HG02981 (cell line): Measurements from ENCODE around the gene MORC1.
"Not testable (repeated sequence)": the region's sequence is repeated elsewhere in the genome, so short reads cannot be mapped to it uniquely, and the experiment has no call there.

Experiments
- ATAC-seq: cut with Tn5 transposase; IDR thresholded peaks from one replicate; pipeline ENCODE4 v1.9.1; 2021; ENCODE audit warnings: mild to moderate bottlenecking, moderate library complexity; ENCODE audit not compliant: unreplicated experiment

The MORC1 gene

DNA sequence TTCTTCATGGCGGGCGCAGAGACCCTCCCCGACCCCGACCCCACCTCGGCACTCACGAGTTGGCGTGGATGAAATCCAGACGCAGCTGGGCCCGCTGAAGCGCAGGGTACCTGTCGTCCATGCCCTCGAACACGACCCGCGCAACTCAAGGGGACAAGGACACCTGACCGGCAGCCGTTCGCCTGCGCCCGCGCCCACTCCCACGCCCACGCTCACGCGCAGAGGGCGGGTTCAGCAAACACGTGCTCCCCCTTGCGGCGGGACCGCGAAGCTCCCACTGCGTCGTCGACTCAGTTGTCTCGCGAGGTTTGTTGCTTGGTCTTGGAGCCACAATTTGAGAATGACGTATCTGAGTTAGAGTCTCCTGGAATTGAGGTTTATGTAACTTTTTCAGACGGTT, at the start of gene MORC1:
MORC1 (minus strand) TSS at position 196 of the 400 bp plus-strand sequence; CDS start at position 121, 75 bp downstream.
- no peak for ATAC-seq

- no peak for ATAC-seq
Observed at GRCh38 chr3:109165905-109166304, 48.0 kb upstream of the MORC1 start.

- ATAC-seq: no peak
Observed at GRCh38 chr3:109161487-109162123, 43.7 kb upstream of the MORC1 start.

DNA sequence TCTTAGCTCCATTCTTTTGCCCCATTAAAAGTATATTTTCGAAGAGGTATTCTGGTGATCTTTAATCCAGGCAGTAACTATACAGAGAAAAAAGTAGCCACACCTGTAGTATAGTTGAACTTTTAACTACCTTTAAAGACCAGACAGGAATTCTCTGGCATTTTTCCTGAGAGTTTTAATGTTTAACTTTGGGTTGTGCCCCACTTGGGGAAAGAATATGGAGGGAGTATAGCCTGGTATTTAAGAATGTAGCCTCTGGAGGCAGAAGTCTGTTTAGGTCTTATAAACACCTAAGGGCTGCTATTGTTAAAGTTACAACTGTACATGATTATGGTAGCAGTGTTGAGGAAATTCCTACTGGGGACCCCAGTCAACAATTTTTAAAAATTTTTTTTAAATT, 37.9 kb upstream of the MORC1 start:
- no peak for ATAC-seq

GRCh38 chr3:109154979-109155378, 37.0 kb upstream of the MORC1 start:
- no peak for ATAC-seq

GRCh38 chr3:109152320-109152719, 34.4 kb upstream of the MORC1 start:
- ATAC-seq: no peak

DNA sequence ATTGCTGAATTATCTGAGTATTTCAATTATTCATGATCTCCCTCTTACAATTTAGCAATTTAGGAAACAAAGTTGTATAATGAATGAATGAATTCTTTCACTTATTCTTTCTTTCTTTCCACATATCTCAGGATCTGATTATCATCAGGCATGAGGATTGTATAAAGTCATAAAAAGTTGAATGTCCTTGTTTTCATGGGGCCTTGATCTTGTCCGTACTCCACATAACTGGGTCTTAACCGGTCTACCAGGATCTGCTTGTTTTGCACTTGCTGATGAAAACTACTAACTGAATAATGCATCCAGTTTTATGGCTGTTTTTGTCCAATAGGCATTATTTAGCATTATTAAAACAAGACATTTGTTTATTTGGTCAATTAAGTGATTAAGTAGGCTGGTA, 31.1 kb upstream of the MORC1 start:
- no peak for ATAC-seq

DNA sequence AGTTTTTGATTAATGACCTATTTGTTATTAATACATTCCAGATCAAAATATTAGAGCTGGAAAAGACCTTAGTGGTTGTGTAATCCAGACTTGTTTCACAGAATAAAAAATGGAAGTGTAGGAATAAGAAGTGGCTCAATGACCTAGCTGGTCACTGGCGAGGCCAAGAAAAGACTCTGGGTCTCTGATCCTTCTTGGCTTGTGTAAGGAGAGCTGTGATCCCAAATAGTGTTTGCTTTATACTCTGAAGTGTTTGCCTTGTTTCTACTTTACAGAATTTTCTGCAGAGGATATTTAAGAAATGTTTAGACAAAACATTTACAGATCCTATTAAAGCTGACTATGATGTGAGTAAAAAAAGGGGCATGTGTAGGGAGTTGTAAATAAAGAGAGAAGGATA, 25.7 kb upstream of the MORC1 start:
- no peak for ATAC-seq

DNA sequence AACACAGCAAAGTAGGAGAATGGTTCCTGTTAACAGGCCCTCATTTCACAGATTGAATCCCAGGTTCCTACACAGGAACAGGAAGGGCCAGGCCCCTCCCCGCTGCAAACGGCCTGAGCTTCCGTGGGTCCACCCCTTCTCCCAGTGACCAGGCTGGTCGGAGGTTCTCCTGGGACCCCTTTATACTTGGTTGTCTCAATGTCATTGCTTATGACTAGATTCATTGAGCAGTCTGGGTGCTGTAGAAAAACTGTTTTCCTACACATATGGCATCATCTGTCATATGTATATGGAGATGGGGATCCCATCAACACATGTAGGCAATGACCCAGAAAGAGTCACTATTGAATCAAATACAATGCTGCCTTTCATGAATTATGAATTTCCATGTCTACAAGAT, 22.4 kb upstream of the MORC1 start:
- no peak for ATAC-seq

DNA sequence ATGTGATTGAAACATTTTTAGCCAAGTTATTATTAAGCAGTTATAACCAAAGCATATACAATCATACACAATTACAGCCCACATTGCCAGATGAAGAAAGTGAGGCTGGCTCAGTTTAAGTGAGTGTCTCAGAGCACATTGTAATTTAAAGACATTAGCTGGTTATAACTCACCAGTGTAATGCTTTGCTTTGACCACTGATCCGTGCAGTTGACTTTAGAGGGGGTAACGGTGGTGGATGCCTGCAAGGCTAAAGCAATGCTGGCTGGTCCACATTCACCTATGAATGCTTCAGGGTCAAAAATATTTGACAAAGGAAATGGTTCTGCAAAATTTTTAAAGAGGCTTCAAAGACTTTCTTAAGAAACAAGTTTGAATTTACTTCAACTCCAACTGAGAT, 19.8 kb upstream of the MORC1 start:
- no peak for ATAC-seq

- ATAC-seq: no peak
Observed at GRCh38 chr3:109136523-109136922, 18.6 kb upstream of the MORC1 start, which contains the start of gene C3orf85. Gene C3orf85, plus strand, starts transcription at chr3:109136719. Its CDS starts 129 bp downstream, at chr3:109136848.

GRCh38 chr3:109133474-109133816, 15.5 kb upstream of the MORC1 start:
- not testable (repeated sequence) for ATAC-seq

DNA sequence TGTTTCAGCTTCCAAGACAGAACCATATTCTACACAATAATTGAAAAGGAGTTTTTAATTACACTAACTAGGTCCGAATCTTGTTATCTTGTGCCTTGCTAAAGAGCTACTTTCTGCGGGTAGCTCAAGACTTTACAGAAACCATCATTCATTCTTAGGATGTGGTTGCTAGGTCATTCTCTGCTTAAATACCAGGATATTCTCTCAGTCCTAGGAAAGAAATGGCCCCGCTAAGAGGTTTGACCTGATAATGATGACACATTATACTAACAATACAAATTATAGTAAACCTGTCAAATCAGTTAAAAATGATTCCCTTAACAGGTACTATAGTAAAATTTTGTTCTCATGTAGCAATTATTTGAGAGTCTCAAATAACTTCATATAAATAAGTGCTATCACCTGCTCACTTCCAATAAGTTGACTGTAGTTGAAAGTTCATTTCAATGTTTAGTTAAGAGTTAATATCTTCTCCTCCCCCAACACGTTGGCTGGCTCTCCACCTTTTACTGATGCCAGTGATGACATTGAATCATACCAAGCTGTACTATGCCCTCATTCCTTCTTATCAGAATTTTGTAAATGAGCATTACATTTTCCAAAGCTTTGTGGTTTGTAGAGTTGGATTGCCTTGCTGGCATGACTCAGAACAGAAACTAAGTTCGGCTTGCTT, 15.0 kb upstream of the MORC1 start:
- ATAC-seq: no peak

DNA sequence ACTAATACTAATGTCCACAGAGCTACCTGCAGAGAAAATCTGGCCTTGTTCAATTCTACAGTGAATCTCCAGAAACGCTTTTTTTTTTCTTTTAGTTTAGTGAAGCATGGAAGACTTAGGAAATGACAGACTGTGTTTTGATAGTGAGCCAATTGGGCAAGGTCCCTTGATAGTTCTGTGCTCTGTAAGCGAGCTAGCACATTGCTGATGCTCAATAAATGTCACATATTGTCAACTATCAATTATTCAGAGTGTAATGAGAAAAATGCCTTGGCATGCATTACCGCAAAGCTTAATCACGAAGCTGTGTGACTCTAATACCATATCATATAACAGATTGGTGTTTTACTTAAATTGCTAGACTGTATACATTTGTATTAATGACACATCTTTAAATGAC, 13.3 kb upstream of the MORC1 start:
- ATAC-seq: no peak

DNA sequence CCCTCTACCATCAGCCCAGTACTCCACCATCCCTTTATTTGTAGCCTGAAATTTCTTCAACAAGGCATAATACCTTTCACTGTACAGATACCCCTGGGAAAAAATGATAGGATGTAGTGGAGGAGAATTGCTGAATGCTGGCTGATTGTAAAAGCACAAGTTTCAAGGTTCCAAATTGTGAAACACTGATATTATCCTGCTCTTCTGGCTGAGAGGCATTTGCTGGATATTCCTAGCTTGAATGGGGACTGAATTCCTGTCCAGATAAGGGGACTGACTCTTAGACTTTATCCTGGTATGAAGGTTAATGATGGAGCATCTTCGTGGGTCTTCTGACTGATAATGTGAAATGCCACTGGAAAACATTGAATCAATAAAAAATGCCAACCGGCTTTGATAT, 9.6 kb upstream of the MORC1 start:
- ATAC-seq: no peak

DNA sequence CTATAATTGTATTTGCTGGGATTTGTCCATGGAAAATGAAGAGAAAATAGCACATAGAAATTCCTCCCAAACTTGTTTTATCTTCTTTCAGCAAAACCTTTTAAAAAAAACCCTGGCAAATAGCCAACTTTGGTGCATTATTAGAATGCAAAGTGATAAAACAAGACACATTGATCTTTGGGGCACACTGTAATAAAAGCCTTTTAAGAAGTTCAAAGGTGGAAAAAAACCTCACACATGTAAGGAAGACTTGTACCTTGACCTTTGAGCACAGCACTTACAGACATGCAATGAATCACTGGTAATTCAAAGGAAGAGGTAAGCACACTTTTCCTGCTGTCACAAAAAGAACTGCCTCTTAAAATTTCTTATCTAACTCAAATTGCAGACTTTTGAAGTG, 8.0 kb upstream of the MORC1 start:
- ATAC-seq: no peak

- no peak for ATAC-seq
Observed at GRCh38 chr3:109122690-109123089, 4.8 kb upstream of the MORC1 start.

- ATAC-seq: no peak
Observed at GRCh38 chr3:109118584-109118983, 650 bp upstream of the MORC1 start.

- no peak for ATAC-seq
Observed at GRCh38 chr3:109116031-109116430, 1.9 kb downstream of the MORC1 start.

DNA sequence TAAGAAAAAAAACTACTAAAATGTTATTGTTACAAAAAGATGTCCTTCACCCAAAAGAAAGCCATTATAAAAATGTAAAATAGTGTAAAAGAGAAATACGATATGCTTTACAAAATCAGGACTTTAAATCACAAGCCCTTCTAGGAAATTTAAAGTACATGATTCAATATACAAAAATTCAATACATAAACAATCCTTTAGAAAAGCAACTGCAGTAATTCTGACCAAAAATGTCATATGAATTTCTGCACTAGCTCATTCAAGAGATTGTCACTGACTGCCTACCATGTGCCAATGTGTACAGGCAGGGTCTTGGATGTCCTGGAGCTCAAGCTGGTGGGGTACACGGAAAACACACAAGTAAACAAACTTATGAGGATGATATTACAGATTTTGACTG, 2.5 kb downstream of the MORC1 start:
- ATAC-seq: no peak

DNA sequence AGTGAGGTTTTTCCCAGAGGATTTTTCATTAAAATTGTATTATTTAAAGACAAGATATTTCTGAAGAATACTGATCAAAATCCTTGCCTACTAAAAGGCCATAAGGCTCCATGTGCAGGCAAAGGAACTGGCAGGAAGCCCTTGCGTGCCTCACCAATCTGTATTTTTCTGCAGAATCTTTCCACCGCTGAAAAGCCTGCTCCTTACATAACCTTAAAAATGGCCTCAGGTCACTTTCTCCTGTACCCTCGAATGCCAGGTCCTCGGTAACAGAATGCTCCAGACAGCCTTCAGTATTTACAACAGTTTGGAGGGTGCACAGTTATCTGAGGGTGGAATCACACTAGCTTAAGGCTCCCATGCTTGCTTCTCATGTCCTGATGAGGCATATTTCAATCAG, 3.2 kb downstream of the MORC1 start:
- no peak for ATAC-seq

DNA sequence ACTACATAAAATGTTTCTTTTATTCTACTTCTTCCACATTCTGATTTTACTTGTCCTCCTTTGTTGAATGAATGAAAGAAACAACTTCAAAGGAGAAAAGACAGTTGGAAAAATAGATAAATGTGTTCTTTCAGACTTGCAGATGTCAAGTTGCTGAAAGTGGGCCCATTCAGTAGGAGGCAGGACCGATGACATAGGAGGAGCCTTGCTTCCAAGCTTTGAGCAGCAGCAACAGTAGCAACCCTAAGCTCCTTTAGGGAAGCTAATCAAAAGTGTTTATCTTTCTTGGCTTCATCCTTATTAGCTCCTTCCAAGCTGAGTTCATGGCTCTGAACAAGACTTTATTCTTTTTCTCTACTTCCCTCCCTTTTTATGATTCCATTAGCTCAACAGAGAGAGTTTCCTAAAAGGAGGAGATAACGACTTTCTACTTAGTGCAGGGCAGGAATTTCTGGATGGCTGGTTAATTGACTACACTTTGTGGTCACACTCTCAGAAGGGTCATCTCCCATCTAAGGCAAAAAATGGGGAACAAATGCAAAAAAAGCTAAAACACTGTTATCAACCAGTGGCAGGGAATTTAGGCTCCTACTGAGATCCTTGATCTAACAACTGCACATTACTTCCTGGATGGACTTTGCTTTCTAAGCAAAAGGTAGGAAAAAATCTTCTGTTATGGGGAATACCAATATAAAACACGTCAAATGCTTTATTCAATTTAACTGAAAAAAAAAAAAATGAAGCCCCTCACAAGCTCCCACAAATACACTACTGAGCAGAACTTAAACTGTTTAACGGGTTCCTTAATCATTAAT, 4.8 kb downstream of the MORC1 start:
- no peak for ATAC-seq
